DND-41 (cell line): ENCODE data around the gene TMEM131L.

Experiments used
- ATAC-seq: fragments of 200-7000 bp; cut with Tn5 transposase; 3 replicates; pipeline ENCODE4 v1.9.1; 2021; ENCODE audit warnings: low read depth; ENCODE audit not compliant: insufficient read depth
- DNase-seq: peaks from one replicate; pipeline ENCODE4 v3.0.0-alpha.2; 2020
- H2AFZ ChIP-seq: 2 replicates; pipeline ENCODE4 v1.6.0; 2012; ENCODE audit warnings: low read depth, low read length
- H3K27ac ChIP-seq: 2 replicates; pipeline ENCODE4 v1.5.1; 2012; ENCODE audit warnings: low read length, inconsistent platforms
- H3K27me3 ChIP-seq: fragments of 200-600 bp; sonication (generic); 2 replicates; pipeline ENCODE4 v1.6.0; 2012; ENCODE audit warnings: low read length, mild to moderate bottlenecking, inconsistent platforms; ENCODE audit not compliant: insufficient read depth, poor library complexity
- H3K36me3 ChIP-seq: 2 replicates; pipeline ENCODE4 v1.5.1; 2012; ENCODE audit warnings: low read length, inconsistent platforms; ENCODE audit not compliant: insufficient read depth
- H3K4me1 ChIP-seq: 2 replicates; pipeline ENCODE4 v1.5.1; 2012; ENCODE audit warnings: mild to moderate bottlenecking, low read length; ENCODE audit not compliant: insufficient read depth
- H3K4me2 ChIP-seq: 2 replicates; pipeline ENCODE4 v1.6.0; 2012; ENCODE audit warnings: mild to moderate bottlenecking, moderate library complexity, low read length, inconsistent platforms; ENCODE audit not compliant: insufficient read depth
- H3K4me3 ChIP-seq, 2 experiments: fragments of 200-600 bp in 1 of 2; shearing (Covaris generic) in 1 of 2; 2 replicates each; pipeline ENCODE4 v1.5.1; 2012 to 2016; ENCODE audit warnings: inconsistent platforms in 2 of 2, low read length in 2 of 2, mild to moderate bottlenecking in 2 of 2, low read depth in 1 of 2, moderate library complexity in 1 of 2
- H3K79me2 ChIP-seq: 2 replicates; pipeline ENCODE4 v1.6.0; 2012; ENCODE audit warnings: low read length, inconsistent platforms; ENCODE audit not compliant: insufficient read depth
- H3K9ac ChIP-seq: 2 replicates; pipeline ENCODE4 v1.6.0; 2012; ENCODE audit warnings: low read depth, mild to moderate bottlenecking, inconsistent platforms, low read length, moderate library complexity
- H3K9me3 ChIP-seq: 2 replicates; pipeline ENCODE4 v1.5.1; 2012; ENCODE audit warnings: low read length, moderate library complexity, mild to moderate bottlenecking, inconsistent platforms; ENCODE audit not compliant: insufficient read depth, severe bottlenecking
- H4K20me1 ChIP-seq: 2 replicates; pipeline ENCODE4 v1.6.0; 2012; ENCODE audit warnings: low read length; ENCODE audit not compliant: insufficient read depth
- EZH2 ChIP-seq: IDR thresholded peaks from 3 replicates; pipeline ENCODE4 v1.6.1; 2012; ENCODE audit warnings: borderline replicate concordance, low read depth, mild to moderate bottlenecking, moderate library complexity, low read length, inconsistent platforms; ENCODE audit not compliant: severe bottlenecking
- TF ChIP-seq, protein P1 (sequence below): IDR thresholded peaks from 2 replicates; pipeline ENCODE4 v1.5.1; 2012; ENCODE audit warnings: borderline replicate concordance, low read length, moderate library complexity, mild to moderate bottlenecking; ENCODE audit not compliant: poor library complexity, severe bottlenecking; ENCODE audit errors: extremely low read depth

The TMEM131L gene

DNA sequence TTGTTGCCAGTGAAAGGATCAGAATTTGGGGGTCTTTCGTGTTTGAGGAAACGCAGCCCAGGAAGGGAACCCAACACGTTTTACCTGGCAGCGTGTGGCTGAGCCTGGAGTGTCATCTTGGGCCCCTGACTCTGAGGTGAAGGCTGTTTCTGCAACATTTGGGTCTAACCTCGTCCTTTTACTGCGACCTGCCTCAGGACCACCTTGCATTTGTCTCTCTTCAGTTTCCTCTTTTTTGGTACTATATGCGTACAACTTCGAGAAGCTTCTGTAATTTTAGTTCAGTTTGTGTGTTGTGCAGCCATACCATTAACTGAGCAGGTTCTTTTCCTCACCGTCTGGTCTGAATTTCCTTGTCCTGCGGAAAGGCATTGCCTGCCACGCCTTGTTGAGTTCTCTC is 61.5 kb downstream of the TMEM131L start:
- Histone ChIP-seq H2AFZ (no peak overlapping the region), H3K9ac (no peak overlapping the region), H3K27ac (peak overlapping the region; percentile 55), H3K79me2 (peaks cover 99% of the 10 kb centered on the region), H3K27me3 (no peaks in the 10 kb centered on the region), H3K4me3 (no peak overlapping the region), H3K4me2 (peak overlapping the region; percentile 27; the same call in 1 of the 2 replicates), H4K20me1 (peaks cover 73% of the 10 kb centered on the region), H3K9me3 (no peaks in the 10 kb centered on the region), H3K36me3 (peaks cover 90% of the 10 kb centered on the region), H3K4me1 (peaks cover 92% of the 10 kb centered on the region)
- DNase-seq (no peak), ATAC-seq (no peak)
- TF ChIP-seq, protein P1, sequence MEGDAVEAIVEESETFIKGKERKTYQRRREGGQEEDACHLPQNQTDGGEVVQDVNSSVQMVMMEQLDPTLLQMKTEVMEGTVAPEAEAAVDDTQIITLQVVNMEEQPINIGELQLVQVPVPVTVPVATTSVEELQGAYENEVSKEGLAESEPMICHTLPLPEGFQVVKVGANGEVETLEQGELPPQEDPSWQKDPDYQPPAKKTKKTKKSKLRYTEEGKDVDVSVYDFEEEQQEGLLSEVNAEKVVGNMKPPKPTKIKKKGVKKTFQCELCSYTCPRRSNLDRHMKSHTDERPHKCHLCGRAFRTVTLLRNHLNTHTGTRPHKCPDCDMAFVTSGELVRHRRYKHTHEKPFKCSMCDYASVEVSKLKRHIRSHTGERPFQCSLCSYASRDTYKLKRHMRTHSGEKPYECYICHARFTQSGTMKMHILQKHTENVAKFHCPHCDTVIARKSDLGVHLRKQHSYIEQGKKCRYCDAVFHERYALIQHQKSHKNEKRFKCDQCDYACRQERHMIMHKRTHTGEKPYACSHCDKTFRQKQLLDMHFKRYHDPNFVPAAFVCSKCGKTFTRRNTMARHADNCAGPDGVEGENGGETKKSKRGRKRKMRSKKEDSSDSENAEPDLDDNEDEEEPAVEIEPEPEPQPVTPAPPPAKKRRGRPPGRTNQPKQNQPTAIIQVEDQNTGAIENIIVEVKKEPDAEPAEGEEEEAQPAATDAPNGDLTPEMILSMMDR: no peak
- no peak for TF ChIP-seq EZH2

DNA sequence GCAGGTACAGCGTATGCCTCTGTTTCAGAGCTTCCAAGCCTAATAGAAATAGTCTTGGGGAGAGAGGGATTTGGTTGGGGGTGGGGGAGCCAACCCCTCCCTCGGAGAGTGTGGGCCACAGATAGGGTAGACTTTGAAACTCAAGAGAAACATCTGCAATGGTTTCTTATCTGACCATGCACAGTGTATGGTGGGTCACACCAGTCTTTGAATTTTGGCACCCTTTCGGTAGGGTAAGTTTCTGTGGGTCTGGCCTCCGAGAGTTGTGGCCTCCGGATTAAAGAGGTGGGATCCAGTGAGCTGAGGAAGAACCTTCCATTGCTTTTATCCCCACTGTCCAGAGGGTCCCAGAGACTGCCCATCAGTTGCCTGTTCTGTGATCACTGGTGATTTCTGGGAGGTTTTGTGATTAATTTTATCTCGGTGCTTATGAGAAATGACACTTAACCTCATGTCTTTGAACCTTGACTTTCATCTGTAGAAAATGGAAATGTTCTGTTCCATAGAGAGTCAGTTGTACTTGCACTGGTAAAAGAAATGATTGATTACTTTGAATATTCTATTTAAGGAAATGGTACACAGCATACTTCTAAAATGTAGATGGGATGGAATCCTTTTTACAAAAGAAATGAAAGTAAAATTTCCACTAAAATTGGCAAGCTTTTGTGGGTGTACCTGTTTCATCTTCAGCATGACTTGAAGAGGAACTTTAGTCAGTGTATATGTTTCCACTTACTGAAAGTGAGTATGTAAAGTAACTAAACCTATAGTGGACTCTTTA is 62.7 kb downstream of the TMEM131L start:
- Histone ChIP-seq H3K36me3 (peaks cover 93% of the 10 kb centered on the region), H3K9me3 (no peaks in the 10 kb centered on the region), H2AFZ (no peak overlapping the region), H3K79me2 (peaks cover 99% of the 10 kb centered on the region), H3K4me1 (peaks cover 80% of the 10 kb centered on the region), H4K20me1 (peaks cover 79% of the 10 kb centered on the region), H3K4me3 (no peak overlapping the region), H3K9ac (peak overlapping the region; percentile 14; the same call in 1 of the 2 replicates), H3K4me2 (peak overlapping the region; percentile 31), H3K27ac (peak overlapping the region; percentile 55), H3K27me3 (no peaks in the 10 kb centered on the region)
- TF ChIP-seq EZH2: no peak
- TF ChIP-seq, protein P1: no peak
- peak; percentile 39; the same call in 2 of the 3 replicates for ATAC-seq
- no peak for DNase-seq

DNA sequence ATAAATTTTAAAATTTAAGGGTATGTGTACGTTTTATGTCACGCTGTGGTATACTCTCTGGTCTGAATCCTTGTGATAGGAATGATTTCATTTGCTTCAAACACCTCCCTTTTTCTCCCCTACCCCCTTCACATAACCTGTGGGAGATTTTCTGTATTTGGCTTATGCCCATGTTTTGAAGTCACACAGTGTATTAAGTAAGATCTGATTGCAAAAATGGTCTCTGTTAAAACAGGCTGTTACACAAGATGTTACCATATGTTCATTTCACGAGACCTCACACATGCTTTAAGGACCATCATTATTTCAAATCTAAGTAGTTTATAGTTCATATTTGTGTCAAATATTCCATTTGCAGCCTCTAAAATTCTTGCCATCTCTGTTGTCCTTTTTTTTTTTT is 63.5 kb downstream of the TMEM131L start:
- DNase-seq (no peak), ATAC-seq (0 out of 3 replicates have a peak, but pooled peaks have one; percentile 18)
- peaks cover 74% of the 10 kb centered on the region for H3K4me1 ChIP-seq
- no peak overlapping the region for H3K9ac ChIP-seq
- no peaks in the 10 kb centered on the region for H3K9me3 ChIP-seq
- TF ChIP-seq, protein P1: no peak
- TF ChIP-seq EZH2: no peak
- peaks cover 90% of the 10 kb centered on the region for H3K36me3 ChIP-seq
- H3K79me2 ChIP-seq: peaks cover 99% of the 10 kb centered on the region
- H3K27me3 ChIP-seq: no peaks in the 10 kb centered on the region
- H3K27ac ChIP-seq: peak overlapping the region; percentile 55
- no peak overlapping the region for H2AFZ ChIP-seq
- peaks cover 78% of the 10 kb centered on the region for H4K20me1 ChIP-seq
- H3K4me2 ChIP-seq: no peak overlapping the region
- no peak overlapping the region for H3K4me3 ChIP-seq
